GM23248 (cell line): Measurements from ENCODE around the gene CD6.

Source experiments
- EZH2 ChIP-seq: fragments of 200-600 bp; sonication (generic); IDR thresholded peaks from 2 replicates; pipeline ENCODE4 v1.6.1; 2018; ENCODE audit warnings: antibody characterized with exemption, mild to moderate bottlenecking; ENCODE audit not compliant: insufficient read depth, poor library complexity, severe bottlenecking
- EZH2phosphoT487 ChIP-seq: fragments of 200-600 bp; sonication (generic); IDR thresholded peaks from 2 replicates; pipeline ENCODE4 v1.6.1; 2018; ENCODE audit warnings: antibody characterized with exemption, moderate library complexity, mild to moderate bottlenecking, low read depth; ENCODE audit not compliant: insufficient read depth

DNA sequence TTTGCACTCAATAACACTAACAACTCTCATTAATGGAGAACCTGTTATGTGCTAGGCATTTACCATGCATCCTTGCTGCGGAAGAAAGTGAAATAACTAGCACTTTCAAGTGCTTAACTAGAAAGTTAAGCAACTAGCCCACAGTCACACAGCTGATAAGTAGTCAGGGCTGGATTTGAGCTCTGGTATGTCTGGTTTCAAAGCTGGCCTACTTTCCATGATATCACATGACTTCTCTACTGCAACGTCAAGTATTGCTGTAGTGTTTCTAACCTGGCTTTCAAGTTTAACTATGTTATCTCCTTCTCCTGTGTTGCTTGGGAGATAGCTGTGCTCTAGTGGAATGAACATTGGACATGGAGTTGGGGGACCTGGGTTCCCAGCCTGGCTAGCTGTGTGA lies 31.6 kb upstream of the CD6 start:
- no peak for TF ChIP-seq EZH2phosphoT487
- TF ChIP-seq EZH2: no peak
